Endothelial cell of hepatic sinusoid (primary cell): ENCODE results near the gene YJEFN3.

ENCODE experiments used
- in situ Hi-C: cut with HindIII; loops from 2 replicates; pipeline ENCODE4 v1.10.0; 2017; ENCODE audit warnings: low sequenced_read_pairs

YJEFN3 gene

GRCh38 chr19:19575411-19575810 is 46.7 kb downstream of the YJEFN3 start:
- in situ Hi-C loops: no loop called here

- in situ Hi-C loops: no loop called here
Observed at GRCh38 chr19:19578252-19578651, 49.5 kb downstream of the YJEFN3 start.

- in situ Hi-C loops: no loop called here
Observed at GRCh38 chr19:19579533-19580361, 51.0 kb downstream of the YJEFN3 start.

GRCh38 chr19:19580418-19580817 is 51.7 kb downstream of the YJEFN3 start:
- in situ Hi-C loops: no loop called here

- in situ Hi-C loops: no loop called here
Observed at GRCh38 chr19:19581391-19581790, 52.7 kb downstream of the YJEFN3 start.

- in situ Hi-C loops: no loop called here
Observed at GRCh38 chr19:19582471-19582870, 53.8 kb downstream of the YJEFN3 start.

GRCh38 chr19:19584356-19584755 is 55.6 kb downstream of the YJEFN3 start:
- in situ Hi-C loops: no loop called here
